GM19023 (cell line): ENCODE data around the gene PPP2R2B.
"Not testable (repeated sequence)": the region's sequence is repeated elsewhere in the genome, so short reads cannot be mapped to it uniquely, and the experiment has no call there.

ENCODE experiments used
- ATAC-seq: cut with Tn5 transposase; IDR thresholded peaks from one replicate; pipeline ENCODE4 v1.9.1; 2021; ENCODE audit warnings: mild to moderate bottlenecking, moderate library complexity; ENCODE audit not compliant: unreplicated experiment

PPP2R2B gene

DNA sequence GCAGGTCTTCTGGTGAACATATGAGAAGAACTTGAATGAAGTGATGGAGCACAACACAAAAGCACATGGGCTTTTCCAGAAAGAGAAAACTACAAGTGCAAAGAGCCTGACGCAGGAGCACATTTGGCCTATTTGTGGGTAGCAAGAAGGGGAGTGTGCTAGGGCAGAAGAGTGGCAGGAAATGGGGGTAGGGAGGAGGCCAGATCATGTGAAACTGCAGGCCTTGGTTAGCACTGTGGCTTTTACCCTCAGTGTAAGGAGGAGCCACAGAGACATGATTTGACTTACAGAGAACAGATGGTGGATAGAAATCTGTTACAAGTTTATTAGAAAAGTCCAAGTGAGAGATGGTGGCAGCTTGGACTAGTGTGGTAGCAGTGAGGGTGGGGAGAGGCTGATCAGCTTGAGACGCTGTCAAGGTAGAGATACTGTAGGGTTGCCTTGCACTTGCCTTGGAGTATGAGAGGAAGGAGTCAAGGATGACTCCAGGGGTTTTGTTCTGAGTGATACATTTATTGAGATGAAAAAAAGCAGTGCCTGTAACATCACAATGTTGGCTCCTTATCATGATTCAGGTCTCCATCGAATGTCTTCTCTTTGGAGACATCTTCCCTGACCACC lies 126.7 kb downstream of the PPP2R2B start:
- peak; percentile 98 for ATAC-seq

DNA sequence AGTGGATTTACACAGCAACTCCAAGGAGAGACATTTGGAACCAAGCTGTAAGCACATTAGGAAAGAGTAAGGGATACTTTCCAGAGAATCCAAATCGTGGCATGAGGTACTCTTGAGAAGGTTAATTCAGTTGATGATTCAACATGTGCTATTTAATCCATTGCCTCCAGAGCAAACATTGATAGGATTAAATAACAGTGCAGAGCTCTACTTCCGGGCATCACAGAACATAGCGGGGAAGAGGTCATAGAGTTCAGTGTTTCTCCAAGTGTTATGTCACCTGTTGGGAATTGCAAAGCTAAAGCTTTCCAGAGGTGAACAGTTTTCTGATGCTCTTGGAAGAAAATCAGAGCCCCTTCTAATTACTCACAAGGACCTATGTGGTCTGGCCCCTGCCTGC lies 127.5 kb downstream of the PPP2R2B start:
- no peak for ATAC-seq

DNA sequence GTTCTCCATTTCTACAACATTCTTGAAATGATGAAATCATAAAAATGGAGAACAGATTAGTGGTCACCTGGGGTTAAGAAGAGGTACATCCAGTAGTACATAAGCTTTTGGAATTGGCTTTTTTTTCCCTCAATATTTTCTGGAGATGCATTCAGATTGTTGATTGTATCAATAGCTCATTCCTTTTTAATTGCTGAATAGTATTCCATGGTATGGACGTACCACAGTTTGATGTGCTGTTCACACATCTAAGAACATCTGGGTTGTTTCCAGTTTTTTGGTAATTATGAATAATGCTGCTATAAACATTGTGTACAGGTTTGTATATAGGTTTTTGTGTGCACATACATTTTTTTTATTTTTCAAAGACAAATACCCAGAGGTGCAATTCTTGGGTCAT lies 130.0 kb downstream of the PPP2R2B start:
- no peak for ATAC-seq

DNA sequence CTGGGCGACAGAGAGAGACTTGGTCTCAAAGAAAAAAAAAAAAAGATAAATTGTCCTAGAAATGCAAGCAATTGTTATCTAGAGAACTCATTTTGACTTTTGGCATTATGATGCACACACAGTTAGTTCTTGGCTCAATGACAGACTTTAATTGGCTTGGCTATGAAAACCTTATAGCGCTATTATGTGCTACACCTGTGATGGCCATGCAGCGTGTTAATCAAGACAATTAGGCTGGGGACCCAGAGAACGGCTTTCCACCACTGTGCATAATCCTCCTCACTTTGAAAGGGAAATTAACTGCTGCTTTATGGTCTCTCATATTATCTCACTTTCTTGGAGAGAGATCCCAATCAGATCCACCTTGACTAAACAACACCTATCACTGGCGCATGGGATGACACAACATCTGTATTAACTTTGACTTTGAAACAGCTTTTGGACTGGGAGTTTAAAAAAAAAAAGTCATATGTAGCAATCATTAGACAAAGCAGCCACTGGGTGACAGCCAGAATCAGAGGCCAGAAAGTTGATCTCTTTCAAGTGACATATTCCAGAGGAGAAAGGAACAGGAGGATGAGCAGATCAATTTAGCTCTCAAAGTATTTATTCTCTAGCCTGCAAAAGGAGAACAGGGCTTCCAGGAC lies 132.5 kb downstream of the PPP2R2B start:
- no peak for ATAC-seq

DNA sequence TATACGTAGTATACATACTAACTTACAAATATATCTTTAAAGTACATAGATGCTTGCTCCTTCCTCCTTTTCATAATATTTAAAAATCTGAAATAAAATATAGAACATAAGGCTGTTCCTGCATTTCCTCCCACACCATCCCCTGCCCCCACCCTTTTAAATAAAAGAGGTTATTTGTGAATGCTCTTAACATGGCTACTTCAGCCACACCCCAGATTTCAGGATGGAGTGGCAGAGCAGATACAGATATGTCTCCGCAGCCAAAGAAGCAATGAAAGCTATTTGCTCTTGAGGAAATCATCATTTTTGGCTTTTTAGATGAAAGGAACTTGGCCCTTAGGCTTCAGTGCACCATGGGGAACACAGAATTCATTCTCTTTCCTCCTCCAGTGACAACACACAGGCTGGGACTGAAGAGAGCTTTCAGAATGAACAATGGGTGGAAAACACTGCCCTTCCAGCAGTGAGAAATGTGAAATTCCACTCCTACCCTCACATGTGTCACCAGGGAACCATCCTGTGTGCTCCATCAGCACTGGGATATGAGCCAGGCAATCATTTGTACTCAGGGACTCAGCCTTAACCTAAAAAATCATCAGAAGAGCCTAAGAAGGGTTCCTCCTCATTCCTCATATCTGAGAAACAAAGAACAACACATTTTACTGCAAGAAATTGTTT lies 134.3 kb downstream of the PPP2R2B start:
- no peak for ATAC-seq

DNA sequence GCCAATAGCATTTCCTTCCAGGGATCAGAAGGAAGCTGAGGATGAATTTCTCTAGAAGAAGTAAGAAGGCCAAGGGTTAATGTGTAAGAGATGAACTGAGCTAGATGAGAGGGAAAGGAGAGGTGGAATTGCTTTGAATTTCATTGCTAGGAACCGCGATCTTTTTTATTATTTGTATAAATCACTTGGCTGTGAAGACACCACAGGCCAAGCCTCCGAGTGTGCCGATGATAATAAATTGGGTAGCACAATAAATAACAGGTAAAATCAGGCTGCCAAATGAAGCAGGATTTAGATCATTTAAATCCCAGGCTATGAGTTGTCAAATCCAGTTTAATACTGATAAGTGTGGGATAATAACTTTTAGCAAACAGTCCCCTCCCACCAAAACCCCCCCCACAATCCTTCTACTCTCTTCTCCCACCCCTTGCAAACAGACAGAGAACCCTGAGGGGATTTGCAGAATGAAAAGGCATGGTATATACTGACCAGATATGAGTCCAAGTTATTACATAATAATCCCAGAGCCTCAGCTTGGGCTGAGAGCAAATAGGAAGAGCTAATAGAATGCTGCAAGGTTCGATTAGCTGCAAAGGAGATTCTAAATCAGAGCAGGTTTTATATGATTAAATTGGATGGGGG lies 143.5 kb downstream of the PPP2R2B start:
- no peak for ATAC-seq

DNA sequence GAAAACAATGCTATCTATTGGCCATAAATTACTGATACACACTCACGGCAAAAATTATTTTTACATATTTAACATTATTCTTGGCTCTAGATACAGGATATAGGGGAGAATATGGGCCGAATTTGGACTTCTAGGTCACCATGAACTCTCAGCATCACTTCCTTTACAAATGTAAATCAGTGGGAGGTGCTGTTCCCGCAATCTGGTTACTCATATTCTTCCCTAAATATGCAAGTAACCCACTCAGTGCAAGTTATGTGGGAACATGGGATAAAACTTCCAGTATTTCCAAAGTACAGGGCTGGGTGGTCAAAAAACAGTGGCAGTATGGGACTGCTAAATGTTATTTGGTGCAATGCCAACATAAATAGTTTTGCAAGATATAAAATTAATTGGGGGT lies 145.6 kb downstream of the PPP2R2B start:
- ATAC-seq = no peak

DNA sequence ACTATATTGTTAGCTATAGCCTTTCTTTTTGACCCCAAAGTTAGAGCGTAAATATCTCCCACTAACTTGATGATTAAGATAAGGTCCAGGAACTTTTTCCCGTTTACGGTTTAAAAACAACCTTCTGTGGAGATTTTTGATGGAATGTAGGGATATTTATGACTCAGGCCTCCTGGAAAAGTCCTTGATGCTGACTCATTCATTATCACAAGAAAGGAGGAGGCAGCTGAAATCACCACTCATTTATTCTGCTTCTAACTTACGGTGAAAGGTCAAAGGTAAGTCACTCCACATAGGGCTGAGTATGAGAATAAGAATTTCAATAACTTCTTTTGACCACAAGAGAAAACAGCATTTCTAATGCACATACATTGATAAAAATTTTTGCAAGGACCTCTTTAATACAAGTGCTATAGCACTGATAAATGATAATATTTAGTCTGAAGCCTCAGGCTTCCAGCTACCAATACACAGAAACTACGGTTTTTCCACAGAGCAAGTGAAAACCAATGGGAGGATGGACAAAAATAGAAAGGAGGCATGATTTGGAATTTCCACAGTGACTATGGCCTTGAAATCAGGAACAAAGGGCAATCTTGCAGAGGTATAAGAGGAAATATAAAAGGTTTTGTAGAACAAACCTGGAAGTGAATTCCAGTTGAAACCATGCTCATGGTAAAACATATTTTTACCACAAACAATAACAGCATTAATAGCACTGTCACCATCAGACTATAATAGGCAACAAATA lies 146.5 kb downstream of the PPP2R2B start:
- ATAC-seq = no peak

DNA sequence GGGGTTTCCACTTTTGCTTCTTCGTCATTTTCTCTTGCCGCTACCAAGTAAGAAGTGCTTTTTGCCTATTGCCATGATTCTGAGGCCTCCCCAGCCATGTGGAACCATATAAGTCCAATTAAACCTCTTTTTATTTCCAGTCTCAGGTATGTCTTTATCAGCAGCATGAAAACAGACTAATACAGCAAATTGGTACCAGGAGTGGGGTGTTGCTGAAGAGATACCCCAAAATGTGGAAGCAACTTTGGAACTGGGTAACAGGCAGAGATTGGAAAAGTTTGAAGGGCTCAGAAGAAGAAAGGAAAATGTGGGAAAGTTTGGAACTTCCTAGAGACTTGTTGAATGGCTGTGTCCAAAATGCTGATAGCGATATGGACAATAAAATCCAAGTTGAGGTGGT lies 149.8 kb downstream of the PPP2R2B start:
- ATAC-seq = not testable (repeated sequence)

DNA sequence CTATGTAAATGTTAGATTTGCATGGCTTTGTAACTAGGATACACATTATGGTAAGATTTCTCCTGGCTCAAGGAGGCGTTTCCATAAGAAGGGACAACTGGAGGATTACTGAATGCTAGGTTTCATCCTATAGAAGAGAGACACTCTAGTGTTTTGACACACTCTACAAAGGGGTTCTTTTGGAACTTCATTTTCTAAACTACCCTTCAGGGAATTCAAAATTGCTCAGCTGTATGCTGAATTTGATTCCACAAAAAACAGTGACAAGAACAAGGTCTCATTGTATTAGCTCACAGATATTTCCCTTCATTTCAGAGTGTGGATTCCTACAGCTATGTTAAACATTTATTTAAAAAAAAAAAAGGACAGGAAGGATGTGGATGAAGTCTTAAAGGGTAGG lies 151.7 kb downstream of the PPP2R2B start:
- no peak for ATAC-seq

DNA sequence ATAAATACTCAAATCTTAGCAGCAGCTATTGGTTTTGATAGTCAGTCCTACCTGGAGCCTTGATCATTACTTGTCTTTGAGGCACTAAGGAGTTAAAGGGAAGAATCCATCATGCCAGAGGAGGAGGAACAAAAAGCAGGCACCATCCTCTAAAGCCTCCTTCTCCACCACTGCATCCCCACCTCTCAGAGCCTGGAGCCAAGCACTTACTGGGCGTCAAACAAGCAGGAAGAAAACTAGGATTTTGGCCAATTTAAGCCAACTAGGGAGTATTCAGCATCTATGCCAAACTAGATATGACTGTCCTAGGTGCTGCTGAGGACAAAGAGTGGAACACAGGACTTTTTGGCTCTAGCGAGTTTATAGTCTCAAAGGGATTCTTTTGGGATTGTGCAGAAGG lies 152.5 kb downstream of the PPP2R2B start:
- no peak for ATAC-seq

DNA sequence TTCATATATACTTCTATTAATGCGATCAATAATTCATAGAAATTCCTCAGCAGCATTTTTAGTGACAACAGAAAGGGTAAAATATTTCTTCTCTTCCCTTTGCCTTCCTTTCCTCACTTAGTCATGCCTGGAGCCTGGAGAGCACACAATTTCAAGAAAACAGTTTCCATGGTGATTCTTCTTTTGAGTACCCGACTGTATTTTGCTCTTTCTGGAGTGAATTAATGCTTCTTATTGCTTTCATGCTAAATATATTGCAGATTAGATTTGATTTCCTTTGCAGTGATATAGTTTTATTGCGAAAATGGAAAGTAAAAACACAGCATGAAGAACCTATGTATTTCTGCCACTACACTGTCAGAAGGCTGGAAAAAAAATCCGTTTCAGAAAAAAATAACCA lies 153.5 kb downstream of the PPP2R2B start:
- no peak for ATAC-seq

DNA sequence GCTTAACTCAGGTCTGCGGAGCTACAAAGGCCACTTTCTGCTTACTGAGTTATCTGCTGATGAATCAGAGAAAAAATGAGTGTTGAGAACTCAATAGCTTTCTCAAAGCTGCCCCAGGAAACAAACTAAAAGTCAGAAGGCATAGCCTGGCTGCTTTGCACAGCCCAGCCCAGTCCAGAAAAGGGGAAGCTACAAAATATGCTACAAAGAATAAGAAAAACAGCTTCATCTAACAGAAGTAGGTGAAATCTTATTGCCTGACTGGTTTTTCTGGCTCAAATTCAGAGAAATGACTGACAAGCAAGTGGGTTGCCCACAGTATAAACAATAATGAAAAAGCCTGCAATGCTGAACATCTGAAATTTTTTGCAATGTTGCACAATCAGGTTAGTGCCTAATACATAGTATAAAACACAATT lies 156.2 kb downstream of the PPP2R2B start:
- no peak for ATAC-seq

DNA sequence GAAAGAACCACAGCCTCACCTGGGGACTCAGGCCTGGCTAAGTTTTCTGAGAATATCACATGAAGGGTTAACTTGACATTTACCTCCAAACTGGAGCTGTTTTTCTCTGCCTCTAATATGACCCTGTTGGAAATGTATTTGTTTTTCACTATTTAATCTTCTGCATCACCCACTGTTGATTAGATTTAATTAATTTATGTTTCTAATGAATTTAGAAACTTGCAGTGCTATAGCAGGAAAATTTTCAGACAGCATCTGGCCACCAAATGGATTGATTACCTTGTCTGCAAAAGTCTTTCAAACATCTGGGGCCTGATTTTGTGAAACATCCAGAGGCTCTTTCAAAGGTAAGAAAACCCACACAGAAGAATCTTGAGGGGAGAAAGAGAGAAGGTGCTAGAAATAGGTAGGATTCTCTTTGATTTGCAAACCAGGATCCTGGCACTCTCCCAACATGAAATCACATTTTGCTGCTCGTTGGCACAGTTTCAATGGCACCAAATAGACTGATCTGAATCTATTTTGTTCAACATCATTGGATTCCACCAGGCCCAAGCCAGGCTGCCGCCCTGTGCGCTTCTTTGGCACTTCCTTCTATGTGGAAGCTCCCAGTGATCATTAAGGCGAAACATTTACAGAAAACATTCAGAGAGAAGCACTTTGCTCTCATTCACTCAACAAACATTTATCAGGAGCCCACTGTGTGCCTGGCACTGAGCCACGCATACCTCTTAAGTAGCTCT lies 157.3 kb downstream of the PPP2R2B start:
- no peak for ATAC-seq

DNA sequence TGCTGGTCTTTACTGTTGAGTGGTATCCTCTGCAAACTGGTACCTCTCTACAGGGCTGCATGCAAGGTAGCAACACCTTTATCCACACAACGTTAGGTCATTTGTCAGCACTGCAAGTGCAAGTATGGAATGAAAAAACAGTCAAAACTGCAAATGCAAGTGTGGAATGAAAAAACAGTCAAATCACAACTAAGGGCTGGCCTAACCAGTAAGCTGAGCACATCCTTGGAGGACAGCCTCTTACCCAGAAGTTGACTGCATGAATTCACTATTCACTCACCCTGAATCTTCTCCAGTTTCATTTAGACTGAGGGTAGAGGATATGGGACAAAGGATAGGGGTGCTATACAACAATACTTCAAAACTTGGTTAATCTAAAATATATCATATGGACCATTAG lies 158.4 kb downstream of the PPP2R2B start:
- no peak for ATAC-seq

DNA sequence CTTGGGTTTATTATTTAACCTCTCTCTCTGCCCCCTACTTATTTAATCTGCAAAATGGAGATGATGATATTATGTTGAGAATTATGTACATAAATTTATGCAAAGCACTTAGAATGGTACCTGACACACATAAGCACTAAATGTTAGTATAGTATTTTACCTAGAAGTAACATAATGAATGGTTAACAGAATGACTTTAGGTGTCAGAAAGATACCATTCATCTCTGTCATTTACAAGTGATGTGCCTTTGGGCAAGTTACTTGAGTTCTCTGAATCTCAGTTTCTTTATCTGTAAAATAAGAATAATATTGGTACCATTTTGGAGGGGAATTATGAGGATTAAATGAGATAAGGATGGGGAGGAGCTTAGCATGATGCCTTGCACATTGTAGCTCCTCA lies 159.4 kb downstream of the PPP2R2B start:
- ATAC-seq = no peak

DNA sequence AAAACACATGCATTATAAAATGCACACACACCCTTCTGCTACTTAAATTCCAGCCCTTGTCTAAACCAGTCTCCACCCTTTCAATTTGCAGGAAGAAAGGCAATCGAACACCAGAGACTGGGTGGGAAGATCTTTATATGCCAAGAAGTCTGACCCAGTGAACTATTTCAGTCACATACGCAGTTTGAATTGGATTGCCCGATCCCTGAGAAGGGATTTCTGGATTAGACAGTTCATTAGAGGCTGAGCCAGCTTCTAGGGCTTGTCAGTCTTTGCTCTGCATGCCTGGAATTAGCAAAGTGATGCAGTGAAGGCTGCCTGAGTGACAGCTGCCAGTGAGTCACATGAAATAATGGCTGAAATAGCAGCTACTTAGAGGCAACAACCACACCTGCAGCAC lies 159.9 kb downstream of the PPP2R2B start:
- ATAC-seq = no peak

DNA sequence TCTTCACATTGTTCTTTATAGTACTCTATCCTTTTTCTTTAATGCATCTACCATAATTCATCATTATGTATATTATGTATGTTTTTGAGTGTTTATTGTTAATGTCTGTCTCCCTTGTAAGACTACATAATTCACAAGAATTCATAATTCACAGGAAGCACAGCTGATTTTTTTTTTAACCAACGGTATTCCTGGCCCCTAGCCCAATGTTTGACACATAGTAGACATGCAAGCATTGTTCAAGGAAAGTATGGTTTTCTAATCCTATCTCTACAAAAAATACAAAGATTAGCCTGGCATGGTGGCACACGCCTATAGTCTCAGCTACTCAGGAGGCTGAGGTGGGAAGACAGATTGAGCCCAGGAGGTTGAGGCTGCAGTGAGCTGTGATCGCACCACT lies 160.6 kb downstream of the PPP2R2B start:
- no peak for ATAC-seq

DNA sequence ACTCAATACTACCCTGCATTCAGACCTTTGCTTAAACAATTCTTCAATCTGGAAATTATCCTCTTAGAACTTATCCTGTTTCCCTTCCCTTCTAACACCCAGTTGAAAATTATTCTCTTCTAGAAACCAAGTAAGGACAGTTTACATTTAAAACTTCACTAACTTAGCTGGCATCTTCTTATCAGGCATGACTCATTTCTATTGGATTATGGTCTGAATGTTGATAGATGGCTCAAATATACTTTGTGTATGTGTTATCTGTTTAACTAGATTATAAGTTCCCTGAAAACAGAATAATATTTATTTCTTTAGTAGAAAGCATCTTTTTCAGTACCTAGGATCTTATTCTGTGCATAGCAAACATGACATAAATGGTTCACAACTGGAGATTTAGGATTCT lies 161.9 kb downstream of the PPP2R2B start:
- no peak for ATAC-seq

DNA sequence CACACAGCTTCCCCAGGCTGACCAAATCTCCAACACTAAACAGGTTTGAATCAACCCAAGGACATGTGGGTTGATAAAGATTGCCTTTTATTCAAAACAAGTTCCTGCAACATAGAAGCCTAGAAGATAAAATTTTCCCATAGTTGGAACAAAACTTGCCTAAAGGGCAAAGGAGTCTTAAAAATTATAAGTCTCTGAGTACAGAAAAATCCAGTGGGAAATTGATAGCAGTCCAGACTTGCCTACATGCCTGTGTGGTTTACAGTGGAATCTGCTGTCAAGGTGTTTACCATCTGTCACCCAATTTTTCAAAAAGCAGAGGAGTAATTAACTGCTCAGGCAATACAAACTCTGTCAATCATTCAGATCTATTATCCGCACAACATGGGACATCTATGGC lies 168.2 kb downstream of the PPP2R2B start:
- no peak for ATAC-seq

DNA sequence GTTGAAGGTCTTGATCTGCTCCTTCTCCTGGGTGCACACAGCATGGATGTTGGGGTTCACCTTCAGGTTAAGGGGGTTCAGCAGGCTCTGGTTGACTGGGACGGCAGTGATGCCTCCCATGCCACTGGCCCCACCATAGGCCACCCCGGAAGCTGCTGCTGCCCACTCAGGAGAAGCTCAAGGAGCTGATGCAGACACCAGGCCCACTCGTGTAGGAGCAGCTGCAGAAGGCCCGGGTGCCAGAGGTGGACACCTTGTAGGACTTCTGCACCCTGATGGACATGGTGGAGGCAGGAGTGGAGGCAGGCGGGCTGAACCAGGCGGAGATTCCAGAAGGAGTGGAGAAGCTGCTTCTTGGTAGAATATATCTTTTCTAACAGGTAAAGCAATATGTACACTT lies 171.2 kb downstream of the PPP2R2B start:
- no peak for ATAC-seq
